ENCODE results near the gene CACFD1. TPM values are rescaled to one million over a fixed set of nuclear protein-coding genes. Genes with fewer than 3 reads are reported as not detected.

CACFD1 gene
- total and polyA plus RNA-seq, 2 of the 4 experiments (the other 2 are of a cell fraction), result 2.0 to 6.6 TPM

GRCh38 chr9:133473743-133474142 lies 14.0 kb downstream of the CACFD1 start:
- H3K9me1 ChIP-seq (ENCODE audit: insufficient read depth, low read length), result no peaks in the 10 kb centered on the region
- H2BK20ac ChIP-seq (ENCODE audit: low read depth, low read length), result no peak overlapping the region
- DNase-seq (no peak), ATAC-seq (ENCODE audit: low read depth) (no peak)
- ChIA-PET CTCF (no interaction called here), POLR2A (ENCODE audit: unreplicated experiment) (no interaction called here)
- no peak overlapping the region for H2BK5ac ChIP-seq (ENCODE audit: low read depth, low read length, poor library complexity, severe bottlenecking)
- H2AFZ ChIP-seq (replicated peaks; ENCODE audit: low read length, poor library complexity), result no peak overlapping the region
- no peak overlapping the region for H3K4me3 ChIP-seq (ENCODE audit: insufficient read depth, low read depth, low read length)
- no peak overlapping the region for H2AK5ac ChIP-seq (ENCODE audit: low read depth, low read length)
- dilution Hi-C loops (cut with HindIII; ENCODE audit: low sequenced_read_pairs, unreplicated experiment), result no loop called here
- H3K36me3 ChIP-seq (ENCODE audit: control insufficient read depth, insufficient read depth, low read length), result peaks cover 1% of the 10 kb centered on the region; the same call in 1 of the 2 replicates
- H2AK9ac ChIP-seq (replicated peaks; ENCODE audit: low read depth, low read length, poor library complexity), result no peak overlapping the region
- WGBS, 2 experiments (ENCODE audit: extremely low coverage in 2 of 2, insufficient read length in 1 of 2), result 96% methylated on average over 10 of the region's 20 CpGs; no CpG with 5 or more reads in 1 of the 2 experiments
- H3K27ac ChIP-seq (ENCODE audit: insufficient read depth, low read length), result no peak overlapping the region
- H2BK15ac ChIP-seq (ENCODE audit: low read depth, low read length), result no peak overlapping the region
- intact Hi-C loops (cut with micrococcal nuclease), result no loop called here
- in situ Hi-C loops (cut with MboI; ENCODE audit: low sequenced_read_pairs), result no loop called here
- H3K9me3 ChIP-seq (ENCODE audit: control insufficient read depth, insufficient read depth, low read length), result no peaks in the 10 kb centered on the region
- H3K56ac ChIP-seq (ENCODE audit: extremely low read depth, insufficient read depth, low read length), result no peak overlapping the region
- H4K8ac ChIP-seq (ENCODE audit: low read depth in 2 of 2, low read length in 2 of 2), result no peak overlapping the region
- no peak overlapping the region for H3K4me2 ChIP-seq (ENCODE audit: low read depth, low read length)
- H4K91ac ChIP-seq (ENCODE audit: insufficient read depth, low read depth, low read length), result no peak overlapping the region
- no peak overlapping the region for H3K4ac ChIP-seq (ENCODE audit: low read depth, low read length)
- H3K79me1 ChIP-seq (ENCODE audit: low read depth in 1 of 2, low read length in 2 of 2), result peaks cover 0 to 9% of the 10 kb centered on the region in 2 experiments; a peak in 1 of 4 replicates
- no peak overlapping the region for H3K23ac ChIP-seq (ENCODE audit: low read depth, low read length)
- H4K5ac ChIP-seq (ENCODE audit: low read depth, low read length), result no peak overlapping the region
- no peak overlapping the region for H3K14ac ChIP-seq (replicated peaks; ENCODE audit: low read depth, low read length)
- no peak overlapping the region for H3K9ac ChIP-seq (ENCODE audit: low read depth, low read length)
- no peaks in the 10 kb centered on the region for H3K27me3 ChIP-seq (ENCODE audit: control insufficient read depth, insufficient read depth, low read length)
- no TSS peak for BruUV-seq (replicated peaks)
- TF ChIP-seq USF2 (IDR thresholded peaks at IDR 0.05; ENCODE audit: low read depth, low read length), result no peak
- TF ChIP-seq ELK1 (IDR thresholded peaks at IDR 0.05; ENCODE audit: borderline replicate concordance, low read depth, low read length), result no peak
- TF ChIP-seq BHLHE40 (IDR thresholded peaks at IDR 0.05; ENCODE audit: low read depth, low read length), result no peak
- TF ChIP-seq RFX5 (IDR thresholded peaks at IDR 0.05; ENCODE audit: low read depth, low read length), result no peak
- no peak for TF ChIP-seq RAD21 (IDR thresholded peaks at IDR 0.05; ENCODE audit: low read length)
- no peak for TF ChIP-seq MXI1 (IDR thresholded peaks at IDR 0.05; ENCODE audit: borderline replicate concordance, low read depth, low read length)
- no peak for TF ChIP-seq CEBPB (IDR thresholded peaks at IDR 0.05; ENCODE audit: low read depth, low read length)
- no peak for TF ChIP-seq FOS (IDR thresholded peaks at IDR 0.05; ENCODE audit: low read depth, low read length)
- no peak for TF ChIP-seq POLR2A (IDR thresholded peaks at IDR 0.05; ENCODE audit: low read depth, low read length)
- H4K20me1 ChIP-seq (ENCODE audit: insufficient read depth, low read length), result no peaks in the 10 kb centered on the region
- no peak overlapping the region for H2BK120ac ChIP-seq (ENCODE audit: low read depth, low read length)
- peaks cover 3% of the 10 kb centered on the region; the same call in 1 of the 2 replicates for H3K4me1 ChIP-seq (ENCODE audit: control insufficient read depth, insufficient read depth, low read length)
- no peak overlapping the region for H3K18ac ChIP-seq (ENCODE audit: low read depth, low read length)

All from IMR-90 (cell line).